ENCODE data around the gene RPS19.
A peak's percentile ranks its signal among the peaks of the same experiment; 100 is the strongest.

RPS19 gene

DNA sequence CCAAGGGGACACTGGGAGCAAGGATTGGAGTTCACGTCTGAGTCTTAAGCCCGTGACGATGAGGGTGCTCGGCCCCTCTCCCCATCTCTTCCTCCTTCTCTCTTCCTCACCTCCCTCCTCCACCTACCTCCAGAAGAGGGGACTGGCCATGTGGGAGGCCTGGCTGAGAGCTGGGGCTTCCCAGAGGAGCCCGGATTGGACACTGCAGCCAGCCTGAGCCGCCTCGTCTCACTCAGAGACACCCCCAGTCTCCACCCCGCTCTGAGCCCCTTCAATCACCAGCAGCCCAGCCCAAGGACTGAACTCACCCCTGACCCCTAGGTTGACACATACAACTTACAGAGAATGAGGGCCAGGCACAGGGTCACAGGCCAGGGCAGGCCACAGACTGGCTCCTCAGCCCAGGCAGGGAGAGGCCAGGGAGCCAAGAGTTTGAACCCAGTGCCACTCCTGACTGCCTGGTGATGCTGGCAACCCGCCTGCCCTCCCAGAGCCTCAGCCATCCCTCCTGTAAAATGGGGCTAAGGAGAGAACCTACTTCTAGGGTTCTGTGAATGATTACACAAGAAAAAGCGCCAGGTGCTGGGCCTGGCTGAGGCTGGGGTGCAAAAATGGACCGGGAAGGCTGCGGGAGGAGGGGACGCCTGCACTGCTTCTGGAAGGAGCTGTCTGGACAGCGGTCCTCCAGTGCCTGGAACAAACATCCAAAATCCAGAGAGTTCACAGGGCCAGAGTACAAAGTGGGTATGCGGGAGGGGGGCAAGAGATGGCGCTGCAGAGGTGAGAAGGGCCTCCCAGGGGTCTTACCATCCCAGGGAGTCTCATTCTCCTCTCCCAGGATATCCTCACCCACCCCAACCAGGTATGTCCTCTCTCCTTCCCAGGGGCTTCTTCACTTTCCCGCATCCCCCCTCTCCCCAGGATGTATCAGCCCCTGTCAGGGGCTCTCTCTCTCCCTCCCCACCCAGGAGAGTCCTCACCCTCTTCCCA, 18.2 kb downstream of the RPS19 start:
- no peak for DNase-seq

DNA sequence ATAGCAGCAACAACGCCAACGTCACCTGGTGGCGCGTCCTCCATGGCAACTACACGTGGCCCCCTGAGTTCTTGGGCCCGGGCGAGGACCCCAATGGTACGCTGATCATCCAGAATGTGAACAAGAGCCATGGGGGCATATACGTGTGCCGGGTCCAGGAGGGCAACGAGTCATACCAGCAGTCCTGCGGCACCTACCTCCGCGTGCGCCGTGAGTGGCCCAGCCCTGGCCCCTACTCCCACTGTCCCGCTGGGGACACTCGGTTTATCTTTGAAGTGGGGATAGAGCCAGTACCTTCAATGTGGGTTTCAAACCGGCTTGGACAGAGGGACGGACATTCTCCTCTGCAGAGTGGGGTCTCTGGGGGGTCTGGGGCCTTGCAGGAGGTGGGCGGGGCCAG, 19.0 kb downstream of the RPS19 start:
- DNase-seq, result no peak

- DNase-seq, result no peak
Measured at GRCh38 chr19:41879670-41880328, 19.7 kb downstream of the RPS19 start.

- DNase-seq, result no peak
Measured at GRCh38 chr19:41880329-41880708, 20.3 kb downstream of the RPS19 start.

DNA sequence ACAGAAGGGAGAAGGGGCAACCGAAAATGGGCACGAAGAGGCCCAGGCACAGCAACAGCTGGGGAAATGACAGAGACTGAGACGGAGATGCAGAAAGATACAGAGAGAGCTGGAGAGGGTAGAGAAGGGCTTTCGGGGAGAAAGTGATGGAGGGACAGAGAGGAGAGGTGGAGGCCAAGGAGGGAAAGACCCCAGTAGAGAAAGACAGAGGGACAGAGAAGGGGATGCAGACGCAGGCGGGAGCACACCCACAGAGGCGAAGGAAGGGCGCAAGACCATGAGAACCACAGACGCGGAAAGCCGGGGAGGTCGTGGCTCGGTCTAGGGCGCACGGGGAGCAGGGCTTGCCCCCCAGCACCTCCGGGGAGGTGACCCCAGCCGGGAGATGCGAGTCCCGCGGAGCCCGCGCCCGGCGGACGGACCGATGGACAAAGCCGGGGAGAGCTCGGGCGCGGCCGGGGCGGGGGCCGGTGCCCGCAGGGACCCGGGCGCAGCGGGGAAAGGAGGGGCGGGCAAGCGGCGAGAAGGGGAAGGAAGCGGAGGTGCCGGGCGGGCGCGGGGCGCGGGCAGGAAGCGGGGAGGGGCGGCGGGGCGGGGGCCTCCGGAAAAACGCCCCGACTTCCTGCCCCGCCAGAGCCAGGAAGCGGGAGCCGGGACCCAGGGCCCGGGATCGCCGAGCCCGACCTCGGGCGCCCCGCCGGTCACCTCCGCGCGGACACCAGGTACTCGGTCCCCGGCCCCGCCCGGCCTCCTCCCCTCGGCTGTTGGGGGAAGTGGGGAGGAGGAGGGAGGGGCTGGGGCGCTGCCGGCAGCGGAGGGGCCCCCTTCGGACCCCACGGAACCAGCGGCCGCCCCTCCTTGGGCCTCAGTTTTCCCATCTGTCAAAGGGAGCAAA, 22.8 kb downstream of the RPS19 start, which contains the start of gene ARHGEF1:
Gene ARHGEF1, plus strand, starts transcription at position 617 of the 895 bp plus-strand sequence. CDS start 4,899 bp downstream, outside the sequence.
- peak; percentile 61 for DNase-seq

DNA sequence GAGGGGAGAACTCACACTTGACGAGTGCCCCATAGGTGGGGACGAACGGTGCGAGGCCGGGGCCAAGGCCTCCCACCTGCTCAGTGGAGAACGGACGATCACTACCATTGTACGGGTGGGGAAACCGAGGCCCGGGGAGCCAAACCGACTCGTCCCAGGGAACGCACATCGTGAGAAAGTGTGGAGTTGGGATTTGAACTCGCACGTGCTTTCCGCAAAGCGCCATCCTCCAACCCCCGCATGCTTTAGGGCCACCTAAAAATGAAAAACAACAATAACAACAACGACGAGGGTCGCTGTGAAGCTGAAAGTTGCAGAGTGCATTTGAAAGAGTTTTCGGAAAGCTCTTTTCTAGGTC, 23.4 kb downstream of the RPS19 start:
- DNase-seq, result no peak

- DNase-seq, result peak; percentile 85
Measured at GRCh38 chr19:41883821-41884733, 24.0 kb downstream of the RPS19 start.

DNA sequence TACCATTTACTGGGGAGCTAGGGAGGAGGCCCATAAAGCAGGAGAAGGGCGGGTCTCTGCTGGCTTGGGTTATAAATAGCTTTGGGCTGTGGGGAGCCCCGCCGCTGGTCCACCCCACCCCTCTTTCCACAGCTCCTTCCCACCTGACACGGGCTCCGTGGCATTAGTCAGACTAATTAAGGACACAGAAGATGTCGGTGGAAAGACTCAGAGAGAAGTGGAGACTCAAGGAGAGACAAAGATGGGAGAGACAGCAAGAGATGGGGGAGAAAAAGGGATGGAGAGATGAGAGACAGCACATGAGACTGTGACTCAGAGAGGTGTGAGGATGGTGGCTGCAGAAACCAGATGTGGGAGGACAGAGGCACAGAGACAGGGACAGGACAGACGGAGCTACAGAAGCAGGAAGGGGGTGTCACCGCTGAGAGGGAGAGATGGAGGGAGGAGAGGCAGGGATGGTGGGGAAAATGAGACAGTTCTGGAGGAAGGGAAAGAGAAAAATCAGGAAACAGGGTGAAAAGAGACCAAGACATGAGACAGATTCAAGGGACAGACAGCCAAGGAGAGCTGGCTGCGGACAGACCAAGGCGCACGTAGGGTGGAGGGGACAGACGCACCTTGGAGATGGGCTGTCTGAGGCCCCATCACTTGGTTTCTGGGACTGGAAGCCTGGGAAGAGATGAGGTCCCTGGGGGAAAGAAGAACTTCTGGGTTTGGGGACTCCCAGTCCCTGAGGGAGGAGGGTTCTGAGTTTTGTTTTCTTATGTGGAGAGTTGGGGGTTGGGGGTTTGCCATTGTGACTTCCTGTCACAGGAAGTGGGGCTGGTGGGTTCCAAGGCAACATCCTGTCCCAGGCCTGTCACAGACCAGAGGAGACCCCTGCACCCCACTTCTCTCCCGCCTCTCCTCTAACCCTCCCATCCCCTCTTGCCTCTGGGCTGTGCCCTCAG, 27.0 kb downstream of the RPS19 start:
- DNase-seq, result no peak

GRCh38 chr19:41887711-41888382, 27.8 kb downstream of the RPS19 start:
- DNase-seq, result no peak

GRCh38 chr19:41888926-41889325, 28.9 kb downstream of the RPS19 start:
- no peak for DNase-seq

DNA sequence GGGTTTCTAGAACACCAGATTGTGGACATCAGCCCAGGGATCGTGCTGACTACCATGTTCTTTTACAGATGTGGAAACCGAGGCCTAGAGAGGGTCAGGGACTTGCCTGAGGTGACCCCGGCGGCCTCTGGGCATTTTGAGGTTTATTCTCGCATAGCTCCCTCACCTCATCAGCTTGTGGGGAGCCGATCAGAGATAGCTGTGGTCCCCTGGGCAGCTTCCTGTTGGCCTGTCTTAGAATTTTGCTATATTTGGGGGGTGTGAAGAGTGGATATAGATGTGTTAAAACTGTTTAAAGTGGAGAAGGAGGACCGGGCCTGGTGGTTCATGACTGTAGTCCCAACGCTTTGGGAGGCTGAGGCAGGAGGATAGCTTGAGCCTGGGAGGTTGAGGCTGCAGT, 29.8 kb downstream of the RPS19 start:
- DNase-seq, result no peak

DNA sequence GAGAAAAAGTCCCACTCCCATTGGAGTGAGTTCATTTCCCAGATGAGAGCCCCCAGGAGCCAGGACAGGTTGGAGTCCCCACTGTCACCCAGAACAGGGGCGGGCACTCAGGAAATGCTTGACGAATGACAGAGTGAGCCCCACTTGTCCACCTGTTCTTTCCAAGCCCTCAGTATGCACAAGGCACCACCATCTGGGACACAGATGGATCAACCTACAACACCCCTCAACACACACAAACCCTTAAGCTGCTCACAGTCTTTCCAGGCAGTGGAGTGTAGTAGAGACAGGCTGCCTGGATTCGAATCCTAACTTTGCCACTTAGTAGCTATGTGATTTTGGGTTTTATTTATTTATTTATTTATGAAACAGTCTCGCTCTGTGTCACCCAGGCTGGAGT, 30.9 kb downstream of the RPS19 start:
- DNase-seq, result no peak

DNA sequence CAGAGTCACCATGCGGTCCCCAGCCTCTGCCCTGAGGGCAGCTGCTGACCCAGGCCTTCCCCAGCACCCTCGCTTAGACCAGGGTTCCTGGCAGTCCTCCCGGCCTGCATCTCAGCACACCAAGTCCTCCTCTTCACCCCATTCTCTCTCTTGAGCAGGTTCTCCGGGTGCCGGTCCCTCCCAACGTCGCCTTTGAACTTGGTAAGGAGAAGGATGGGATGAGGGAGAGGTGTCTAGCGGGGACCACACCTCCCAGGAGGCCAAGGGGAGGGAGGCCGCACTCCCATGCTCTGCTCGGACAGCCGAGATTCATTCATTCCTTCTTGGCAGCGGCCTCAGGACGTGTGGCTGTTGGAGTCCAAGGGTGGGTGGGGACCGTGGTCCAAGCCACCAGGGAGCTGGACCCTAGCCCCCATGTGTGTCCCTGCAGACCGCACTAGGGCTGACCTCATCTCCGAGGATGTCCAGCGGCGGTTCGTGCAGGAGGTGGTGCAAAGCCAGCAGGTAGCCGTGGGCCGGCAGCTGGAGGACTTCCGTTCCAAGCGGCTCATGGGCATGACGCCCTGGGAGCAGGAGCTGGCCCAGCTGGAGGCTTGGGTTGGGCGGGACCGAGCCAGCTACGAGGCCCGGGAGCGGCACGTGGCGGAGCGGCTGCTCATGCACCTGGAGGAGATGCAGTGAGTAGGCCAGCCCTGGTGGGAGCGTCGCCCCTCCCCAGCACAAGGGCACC, 32.3 kb downstream of the RPS19 start:
- no peak for DNase-seq

GRCh38 chr19:41893899-41894298, 33.8 kb downstream of the RPS19 start:
- DNase-seq, result no peak

DNA sequence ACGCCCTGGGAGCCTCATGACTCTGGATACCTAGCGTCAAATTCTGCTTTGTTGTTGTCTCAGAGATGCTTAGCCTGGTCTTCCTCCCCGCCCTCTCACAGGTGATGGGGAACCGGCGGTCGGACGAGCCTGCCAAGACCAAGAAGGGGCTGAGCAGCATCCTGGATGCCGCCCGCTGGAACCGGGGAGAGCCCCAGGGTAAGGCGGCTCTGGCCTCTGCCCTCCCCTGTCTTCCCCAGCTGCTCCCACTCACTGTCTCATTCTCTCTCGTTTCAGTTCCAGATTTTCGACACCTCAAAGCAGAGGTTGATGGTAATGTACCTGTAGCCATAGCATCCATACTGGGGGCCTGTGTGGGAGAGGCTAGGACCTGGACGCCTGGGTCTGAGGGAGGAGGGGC, 34.3 kb downstream of the RPS19 start:
- DNase-seq, result no peak

GRCh38 chr19:41895745-41896580, 35.9 kb downstream of the RPS19 start:
- no peak for DNase-seq

- DNase-seq, result no peak
Measured at GRCh38 chr19:41896581-41896942, 36.5 kb downstream of the RPS19 start.

GRCh38 chr19:41897181-41897580, 37.1 kb downstream of the RPS19 start:
- DNase-seq, result no peak

All from right kidney (tissue), 1 donor.